ENCODE results near the gene TEX14. TPM values are rescaled to one million over a fixed set of nuclear protein-coding genes. Genes with fewer than 3 reads are reported as not detected.

The TEX14 gene
- total RNA-seq, 4 donors from 2014 or later, result under 0.01 to 0.21 TPM; not detected in 2

DNA sequence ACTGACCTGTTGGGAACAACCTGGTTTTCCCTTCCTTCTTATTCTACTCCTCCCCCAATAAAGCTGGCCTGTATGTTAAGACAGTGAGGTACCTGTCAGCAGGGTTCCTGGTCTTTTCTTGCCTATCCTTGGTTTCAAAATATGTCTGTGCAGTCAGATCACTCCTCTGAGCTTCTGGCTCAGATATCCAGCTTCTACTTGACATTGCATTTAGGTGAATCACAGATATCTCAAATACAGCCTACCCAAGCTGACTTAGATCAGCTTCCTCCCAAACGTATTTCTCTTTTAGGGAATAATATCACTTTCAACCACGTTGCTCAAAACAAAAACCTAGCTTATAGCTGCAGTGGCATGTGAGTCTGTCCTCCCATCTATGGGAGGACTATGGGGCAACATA is 48.7 kb downstream of the TEX14 start:
- WGBS, 2 donors, result 46 to 52% methylated on average over 2 of the region's 2 CpGs
- no peaks in the 10 kb centered on the region for H3K4me1 ChIP-seq
- H3K36me3 ChIP-seq, result no peaks in the 10 kb centered on the region

DNA sequence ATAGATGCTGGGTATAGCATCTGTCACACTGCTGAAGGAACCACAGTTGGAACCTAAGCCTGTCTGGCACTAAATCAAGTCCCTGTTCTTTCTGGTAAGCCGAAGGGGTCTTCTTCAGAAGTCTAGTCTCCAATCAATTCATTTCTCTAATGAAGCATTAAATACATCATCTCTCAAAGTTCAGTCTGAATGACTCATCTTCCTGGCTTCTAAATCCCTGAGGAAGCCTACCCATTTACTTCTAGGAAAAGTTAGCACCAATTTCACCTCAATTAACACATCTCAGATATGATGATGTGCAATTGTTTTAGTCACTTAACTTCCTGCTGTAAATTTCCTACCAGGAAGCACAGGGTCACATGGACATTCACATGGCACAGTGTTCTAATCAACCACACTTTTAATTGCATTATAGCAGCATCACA is 49.9 kb downstream of the TEX14 start:
- H3K36me3 ChIP-seq, result no peaks in the 10 kb centered on the region
- TF ChIP-seq, protein P1, sequence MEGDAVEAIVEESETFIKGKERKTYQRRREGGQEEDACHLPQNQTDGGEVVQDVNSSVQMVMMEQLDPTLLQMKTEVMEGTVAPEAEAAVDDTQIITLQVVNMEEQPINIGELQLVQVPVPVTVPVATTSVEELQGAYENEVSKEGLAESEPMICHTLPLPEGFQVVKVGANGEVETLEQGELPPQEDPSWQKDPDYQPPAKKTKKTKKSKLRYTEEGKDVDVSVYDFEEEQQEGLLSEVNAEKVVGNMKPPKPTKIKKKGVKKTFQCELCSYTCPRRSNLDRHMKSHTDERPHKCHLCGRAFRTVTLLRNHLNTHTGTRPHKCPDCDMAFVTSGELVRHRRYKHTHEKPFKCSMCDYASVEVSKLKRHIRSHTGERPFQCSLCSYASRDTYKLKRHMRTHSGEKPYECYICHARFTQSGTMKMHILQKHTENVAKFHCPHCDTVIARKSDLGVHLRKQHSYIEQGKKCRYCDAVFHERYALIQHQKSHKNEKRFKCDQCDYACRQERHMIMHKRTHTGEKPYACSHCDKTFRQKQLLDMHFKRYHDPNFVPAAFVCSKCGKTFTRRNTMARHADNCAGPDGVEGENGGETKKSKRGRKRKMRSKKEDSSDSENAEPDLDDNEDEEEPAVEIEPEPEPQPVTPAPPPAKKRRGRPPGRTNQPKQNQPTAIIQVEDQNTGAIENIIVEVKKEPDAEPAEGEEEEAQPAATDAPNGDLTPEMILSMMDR (IDR thresholded peaks at IDR 0.05), result no peak
- TF ChIP-seq EP300 (IDR thresholded peaks at IDR 0.05), result peak in 1 of 2 donors; percentile 29
- no peak for TF ChIP-seq POLR2A (IDR thresholded peaks at IDR 0.05)
- H3K27me3 ChIP-seq, result no peaks in the 10 kb centered on the region
- no peak overlapping the region for H3K27ac ChIP-seq
- WGBS, 2 donors, result 59 to 62% methylated on average over 1 of the region's 1 CpG
- no peaks in the 10 kb centered on the region for H3K4me1 ChIP-seq
- no peak for DNase-seq (ENCODE audit: low spot score in 2 of 2)
- no peak overlapping the region for H3K4me3 ChIP-seq
- H3K9me3 ChIP-seq, result no peaks in the 10 kb centered on the region

More for the DNA sequence above, 48.7 kb downstream of the TEX14 start:
- no peak overlapping the region for H3K4me3 ChIP-seq
- TF ChIP-seq, protein P1 (IDR thresholded peaks at IDR 0.05), result no peak
- no peak for TF ChIP-seq EP300 (IDR thresholded peaks at IDR 0.05)
- TF ChIP-seq POLR2A (IDR thresholded peaks at IDR 0.05), result no peak
- no peak overlapping the region for H3K27ac ChIP-seq
- H3K9me3 ChIP-seq, result no peaks in the 10 kb centered on the region
- H3K27me3 ChIP-seq, result no peaks in the 10 kb centered on the region
- DNase-seq (ENCODE audit: low spot score in 2 of 2), result no peak

DNA sequence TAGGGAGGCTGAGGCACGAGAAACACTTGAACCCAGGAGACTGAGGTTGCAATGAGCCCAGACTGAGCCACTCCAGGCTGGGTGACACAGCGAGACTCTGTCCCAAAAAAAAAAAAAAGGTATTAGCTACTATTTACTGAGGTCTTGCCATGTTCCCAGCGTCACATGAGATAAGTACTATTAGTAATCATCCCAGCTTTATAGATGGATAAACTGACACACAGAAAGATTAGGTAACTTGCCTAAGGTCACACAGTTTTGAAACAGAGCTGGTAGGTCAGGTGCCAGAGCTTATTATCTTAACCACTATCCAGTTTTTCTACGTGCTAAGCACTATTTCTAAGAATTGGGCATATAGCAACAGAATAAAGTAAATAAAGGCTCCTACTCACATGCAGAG is 51.6 kb downstream of the TEX14 start:
- no peak for TF ChIP-seq EP300 (IDR thresholded peaks at IDR 0.05)
- no peak for TF ChIP-seq POLR2A (IDR thresholded peaks at IDR 0.05)
- TF ChIP-seq, protein P1 (IDR thresholded peaks at IDR 0.05), result no peak
- Histone ChIP-seq H3K36me3 (no peaks in the 10 kb centered on the region), H3K27me3 (no peaks in the 10 kb centered on the region), H3K4me3 (no peak overlapping the region), H3K9me3 (no peaks in the 10 kb centered on the region), H3K27ac (no peak overlapping the region), H3K4me1 (no peaks in the 10 kb centered on the region)
- WGBS, 2 donors, result 81 to 86% methylated on average over 4 of the region's 4 CpGs
- DNase-seq (ENCODE audit: low spot score in 2 of 2), result no peak

DNA sequence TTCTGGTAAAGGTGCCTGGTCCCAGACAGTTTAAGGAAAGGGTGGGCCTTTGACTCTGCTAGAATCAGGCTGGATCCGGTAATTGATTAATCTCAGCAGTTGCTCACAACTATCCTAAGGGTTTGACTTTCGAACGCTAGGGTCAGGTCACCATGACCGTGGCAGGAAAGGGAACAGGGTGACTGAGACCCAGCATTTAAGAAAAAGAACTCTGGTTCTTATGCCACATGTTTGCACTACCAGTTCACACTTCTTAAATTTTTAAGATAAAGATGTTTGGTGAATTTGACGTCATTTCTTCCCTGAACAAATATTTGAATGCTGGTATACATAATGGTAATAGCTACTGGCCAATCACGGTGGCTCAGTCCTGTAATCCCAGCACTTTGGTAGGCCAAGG is 52.2 kb downstream of the TEX14 start:
- Histone ChIP-seq H3K36me3 (no peaks in the 10 kb centered on the region), H3K9me3 (no peaks in the 10 kb centered on the region), H3K4me3 (no peak overlapping the region), H3K27ac (no peak overlapping the region), H3K27me3 (no peaks in the 10 kb centered on the region), H3K4me1 (no peaks in the 10 kb centered on the region)
- TF ChIP-seq POLR2A (IDR thresholded peaks at IDR 0.05) (no peak), EP300 (IDR thresholded peaks at IDR 0.05) (no peak)
- TF ChIP-seq, protein P1 (IDR thresholded peaks at IDR 0.05), result no peak
- no peak for DNase-seq (ENCODE audit: low spot score in 2 of 2)
- 83 to 85% methylated on average over 6 of the region's 6 CpGs for WGBS, 2 donors

DNA sequence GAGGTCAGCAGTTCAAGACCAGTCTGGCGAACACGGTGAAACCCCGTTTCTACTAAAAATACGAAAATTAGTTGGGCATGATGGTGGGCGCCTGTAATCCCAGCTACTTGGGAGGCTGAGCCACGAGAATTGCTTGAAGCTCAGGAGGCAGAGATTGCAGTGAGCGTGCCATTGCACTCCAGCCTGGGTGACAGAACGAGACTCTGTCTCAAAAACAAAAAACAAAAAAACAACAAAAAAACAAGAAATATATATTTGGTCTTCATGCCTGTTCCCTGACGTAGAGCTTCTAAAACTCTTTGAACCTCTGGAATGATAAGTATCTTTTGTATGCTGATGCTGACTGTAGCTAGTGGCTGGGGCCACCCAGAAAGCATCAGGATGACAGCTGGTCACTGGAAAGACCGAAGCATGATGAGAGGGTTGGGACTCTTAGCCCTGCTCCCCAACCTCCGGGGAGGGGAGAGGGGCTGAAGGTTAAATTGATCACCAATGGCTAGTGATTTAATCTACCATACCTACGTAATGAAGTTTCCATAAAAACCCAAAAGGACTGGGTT is 54.8 kb downstream of the TEX14 start:
- H3K4me1 ChIP-seq, result peaks cover 0 to 5% (median 2%) of the 10 kb centered on the region in 4 donors
- 67 to 73% methylated on average over 12 of the region's 12 CpGs for WGBS, 2 donors

More for the DNA sequence above, 54.8 kb downstream of the TEX14 start:
- Histone ChIP-seq H3K9me3 (no peaks in the 10 kb centered on the region), H3K36me3 (no peaks in the 10 kb centered on the region), H3K4me3 (no peak overlapping the region), H3K27me3 (no peaks in the 10 kb centered on the region), H3K27ac (no peak overlapping the region)
- DNase-seq (ENCODE audit: low spot score in 2 of 2), result no peak
- TF ChIP-seq EP300 (IDR thresholded peaks at IDR 0.05) (no peak), POLR2A (IDR thresholded peaks at IDR 0.05) (no peak)
- TF ChIP-seq, protein P1 (IDR thresholded peaks at IDR 0.05), result no peak
